Psoas muscle (tissue), 8 donors: ENCODE results near the gene CFAP298. TPM values are rescaled to one million over a fixed set of nuclear protein-coding genes. Genes with fewer than 3 reads are reported as not detected.
A peak's percentile ranks its signal among the peaks of the same experiment; 100 is the strongest.
"Not testable (repeated sequence)": the region's sequence is repeated elsewhere in the genome, so short reads cannot be mapped to it uniquely, and the experiment has no call there.

Experiments
- ATAC-seq, 4 donors: fragments of 200-7000 bp; cut with Tn5 transposase; one replicate each; pipeline ENCODE4 v1.9.1; 2020; ENCODE audit warnings: moderate library complexity in 3 of 4, mild to moderate bottlenecking in 2 of 4
- DNase-seq, 2 donors: peaks; one replicate each; pipeline ENCODE4 v3.0.0-alpha.2; 2020
- H3K27ac ChIP-seq: fragments of 200-600 bp; one replicate; pipeline ENCODE4 v1.8.0; 2022
- H3K27me3 ChIP-seq, 3 donors: fragments of 200-600 bp in 1 of 3; one replicate each; pipeline versions ENCODE4 v1.6.1 to v1.8.0; 2013 to 2022; ENCODE audit warnings: low read length in 2 of 3, mild to moderate bottlenecking in 2 of 3, moderate library complexity in 1 of 3; ENCODE audit not compliant: insufficient read depth in 3 of 3
- H3K36me3 ChIP-seq, 2 donors: fragments of 200-600 bp in 1 of 2; one replicate each; pipeline versions ENCODE4 v1.6.1 to v1.8.0; 2013 to 2022; ENCODE audit warnings: low read depth in 1 of 2, mild to moderate bottlenecking in 1 of 2, moderate library complexity in 1 of 2; ENCODE audit not compliant: insufficient read depth in 1 of 2
- H3K4me1 ChIP-seq: fragments of 200-600 bp; one replicate; pipeline ENCODE4 v1.8.0; 2022
- H3K4me3 ChIP-seq: fragments of 200-600 bp; one replicate; pipeline ENCODE4 v1.8.0; 2022; ENCODE audit warnings: mild to moderate bottlenecking
- H3K9me3 ChIP-seq: fragments of 200-600 bp; one replicate; pipeline ENCODE4 v1.8.0; 2022
- CTCF ChIP-seq: fragments of 200-600 bp; IDR thresholded peaks from one replicate; pipeline ENCODE4 v1.8.0; 2022; ENCODE audit warnings: antibody characterized with exemption
- WGBS, 3 donors: extraction: QIAGEN DNeasy Blood & Tissue Kit; methylation state at CpG; one replicate each; pipeline versions ENCODE4 v1.1.6 to v1.1.7; 2013; 5-methylcytosine and 5-hydroxymethylcytosine counted together
- intact Hi-C, 2 donors: fragments of 100-400 bp; cut with DNase I; formaldehyde crosslinking; loops; one replicate each; pipeline versions ENCODE4 v1.11.0 to v1.14.2; 2022
- long read RNA-seq, 2 donors: library from polyadenylated mRNA; unstranded; transcript quantifications; one replicate each; pipeline ENCODE4 v2.0.0, GENCODE V29; 2021
- polyA plus RNA-seq, 3 donors: library from polyadenylated mRNA; stranded (reverse); fragments of 200-250 nt; gene quantifications; one replicate each; pipeline ENCODE4 v1.2.3, GENCODE V29; 2013
- total RNA-seq, 4 donors: library from RNA; stranded (reverse); fragmentation: NEBNext Ultra II Directional in 2 of 4; extraction: Animal tissue kit (Norgen Biotek cat#: 25700) in 2 of 4; gene quantifications; one replicate each; pipeline versions ENCODE4 v1.2.1 to v1.2.4, GENCODE V29; 2021 to 2023
- donor health status: healthy with polysubstance abuse.
- donor health status: DM: no; HTN: no; CAD: no; lungs with moderate emphysema.
- donor health status: Bipolar disorder and iron deficiency.
- donor health status: healthy.
- donor health status: DM: yes; HTN: yes; CAD: no.
- donor health status: DM: no; HTN: no; CAD: no.
- donor health status: DM: no; HTN: no; CAD: no.
- donor health status: DM: yes; HTN: yes; CAD: no.

Gene CFAP298, protein sequence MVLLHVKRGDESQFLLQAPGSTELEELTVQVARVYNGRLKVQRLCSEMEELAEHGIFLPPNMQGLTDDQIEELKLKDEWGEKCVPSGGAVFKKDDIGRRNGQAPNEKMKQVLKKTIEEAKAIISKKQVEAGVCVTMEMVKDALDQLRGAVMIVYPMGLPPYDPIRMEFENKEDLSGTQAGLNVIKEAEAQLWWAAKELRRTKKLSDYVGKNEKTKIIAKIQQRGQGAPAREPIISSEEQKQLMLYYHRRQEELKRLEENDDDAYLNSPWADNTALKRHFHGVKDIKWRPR
- total RNA-seq (10 to 100 TPM; 24.6 to 31.6 (median 26.0) TPM), polyA plus RNA-seq (10 to 100 TPM; 35.9 to 64.8 (median 45.6) TPM)
- long read RNA-seq, donor 1, transcript CFAP298-201 (7 exons, 1,692 nt): major isoform, 11 of 11 reads
- long read RNA-seq, donor 1, partial matches to known transcripts: 0 of 11 reads
- long read RNA-seq, donor 1, other reads (novel, unspliced or antisense): 0 of 11 reads
- long read RNA-seq, donor 2, transcript CFAP298-201 (7 exons, 1,692 nt): major isoform, 49 of 53 reads
- long read RNA-seq, donor 2, partial matches to known transcripts: 0 of 53 reads
- long read RNA-seq, donor 2, other reads (novel, unspliced or antisense): 2 of 53 reads

DNA sequence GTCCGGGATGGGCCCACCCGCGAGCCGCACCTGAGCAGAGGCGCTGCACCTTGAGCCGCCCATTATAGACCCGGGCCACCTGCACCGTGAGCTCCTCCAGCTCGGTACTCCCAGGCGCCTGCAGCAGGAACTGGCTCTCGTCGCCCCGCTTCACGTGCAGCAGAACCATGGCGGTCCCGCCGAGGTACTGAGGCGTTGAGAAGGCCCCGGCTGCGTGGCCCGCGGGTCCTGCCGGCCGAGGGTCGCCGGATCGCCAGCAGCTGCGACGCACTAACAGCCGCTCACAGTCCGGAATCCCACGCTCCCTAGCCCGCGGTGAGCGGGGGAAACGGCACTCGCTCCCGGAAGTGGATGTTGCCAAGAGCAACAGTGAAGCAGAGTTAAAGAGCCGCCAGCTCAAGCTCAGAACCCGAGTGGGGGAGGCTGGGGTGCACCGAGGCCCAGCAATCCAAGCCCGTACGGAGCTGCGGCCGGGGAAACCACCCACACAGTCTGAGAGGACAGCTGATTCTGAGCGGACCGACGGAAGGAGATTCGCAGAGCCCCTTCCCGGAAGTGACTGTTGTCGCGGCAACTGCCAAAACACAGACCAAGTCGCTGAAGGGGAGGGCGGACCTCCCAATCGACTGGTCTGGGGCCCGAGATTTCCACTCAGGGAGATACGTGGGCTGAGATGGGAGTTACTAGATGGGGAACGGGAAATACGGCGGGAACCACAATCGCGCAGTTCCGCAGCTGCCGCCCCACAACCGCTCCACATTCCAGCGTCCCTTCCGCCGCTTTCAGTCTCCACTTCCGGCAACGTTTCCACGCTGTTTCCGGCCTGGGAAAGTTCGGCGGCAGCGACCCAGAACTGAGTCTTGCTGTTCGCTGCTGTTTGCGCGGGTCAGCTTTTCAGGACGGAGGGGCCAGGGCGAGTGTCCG is at the start of gene CFAP298:
Gene CFAP298 (minus strand): TSS at position 303 of the 924 bp plus-strand sequence. CDS start 134 bp downstream, at position 169.
- peak; percentile 92 to 97 (median 94) for ATAC-seq
- H3K4me3 ChIP-seq: peak within 1 kb of the TSS; percentile 79
- no peak for TF ChIP-seq CTCF
- 0 to 1% (median 0%) methylated on average over 79 to 81 of the region's 81 CpGs for WGBS, 3 donors
- intact Hi-C loops: loop anchor here in 1 of 2 donors (5.0 kb wide), 1 partner anchor 880 kb away; the partner anchor contains the start of gene SCAF4
- peaks cover 4% of the 10 kb centered on the region for H3K4me1 ChIP-seq
- H3K36me3 ChIP-seq: peaks cover 0 to 28% of the 10 kb centered on the region in 2 donors
- H3K9me3 ChIP-seq: no peaks in the 10 kb centered on the region
- DNase-seq: peak; percentile 87 to 94
- H3K27ac ChIP-seq: peak within 1 kb of the TSS; percentile 73
- H3K27me3 ChIP-seq: no peaks in the 10 kb centered on the region

GRCh38 chr21:32661026-32661782 is 49.0 kb upstream of the CFAP298 start:
- not testable (repeated sequence) for H3K9me3 ChIP-seq, H3K4me3 ChIP-seq, H3K27me3 ChIP-seq, DNase-seq, H3K4me1 ChIP-seq, ATAC-seq, H3K27ac ChIP-seq
- WGBS, 3 donors: 95 to 97% (median 97%) methylated on average over 13 of the region's 13 CpGs
- peaks cover 6 to 84% of the 10 kb centered on the region in 2 donors for H3K36me3 ChIP-seq
- intact Hi-C loops: loop anchor here in 1 of 2 donors (10.0 kb wide), 1 partner anchor 84 kb away; no protein-coding TSS in a partner anchor

DNA sequence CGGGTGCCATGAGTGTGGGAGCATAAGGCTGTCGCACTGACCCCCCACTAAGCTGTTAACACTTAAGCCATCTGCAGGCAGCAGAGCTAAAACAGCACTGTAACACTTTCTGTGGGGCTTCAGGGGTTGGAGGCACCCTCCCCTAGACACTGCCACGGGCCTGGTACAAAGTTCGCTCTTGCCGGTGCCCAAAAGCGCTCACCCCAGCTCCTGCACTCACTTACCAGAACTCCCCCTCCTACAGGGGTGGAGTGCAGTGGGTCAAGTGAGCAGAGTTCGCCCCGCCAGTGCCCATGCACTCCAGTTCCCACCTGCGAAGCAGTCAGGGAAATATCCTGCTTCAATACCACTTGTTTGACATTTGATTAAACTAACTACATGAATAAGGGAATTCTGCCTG is 46.3 kb upstream of the CFAP298 start:
- Histone ChIP-seq H3K4me3 (no peak overlapping the region), H3K9me3 (no peaks in the 10 kb centered on the region), H3K4me1 (no peaks in the 10 kb centered on the region), H3K27me3 (no peaks in the 10 kb centered on the region), H3K27ac (no peak overlapping the region), H3K36me3 (peaks cover 0 to 80% of the 10 kb centered on the region in 2 donors)
- 92 to 96% (median 95%) methylated on average over 9 of the region's 9 CpGs for WGBS, 3 donors
- intact Hi-C loops: loop anchor here in 1 of 2 donors (10.0 kb wide), 1 partner anchor 166 kb away; no protein-coding TSS in a partner anchor
- TF ChIP-seq CTCF: no peak
- no peak for ATAC-seq
- DNase-seq: no peak

DNA sequence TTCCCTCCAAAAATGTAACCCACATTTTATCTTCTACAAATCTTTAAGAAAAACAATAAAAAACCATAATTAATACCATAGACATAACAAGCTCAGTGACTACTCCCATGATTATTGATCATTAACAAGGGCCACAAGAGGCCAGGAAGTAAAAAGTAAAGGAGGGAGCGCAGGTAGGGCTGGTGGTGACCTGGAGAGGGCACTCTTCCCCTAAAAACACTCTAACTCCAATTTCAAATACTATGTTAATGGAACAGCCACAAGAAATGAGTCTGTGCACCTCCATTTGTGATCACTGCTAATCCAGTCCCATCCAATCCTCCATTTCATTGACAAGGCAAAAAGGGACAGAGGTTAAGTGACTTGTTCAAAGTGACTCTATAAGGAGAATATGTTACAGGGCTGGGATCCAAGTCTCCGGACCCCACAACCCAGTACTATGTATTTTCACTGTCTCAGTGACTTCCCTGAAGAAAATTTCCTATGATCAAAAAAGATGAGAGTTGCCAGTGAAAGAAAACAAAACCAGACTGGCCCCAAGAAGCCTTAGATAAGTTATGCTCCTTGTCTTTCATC is 41.2 kb upstream of the CFAP298 start:
- intact Hi-C loops: loop anchor here in 1 of 2 donors (10.0 kb wide), 1 partner anchor 171 kb away; no protein-coding TSS in a partner anchor
- WGBS, 3 donors: 91 to 97% (median 94%) methylated on average over 2 of the region's 2 CpGs

More for the DNA sequence above, 41.2 kb upstream of the CFAP298 start:
- Histone ChIP-seq H3K27ac (no peak overlapping the region), H3K36me3 (peaks cover 0 to 94% of the 10 kb centered on the region in 2 donors), H3K27me3 (no peaks in the 10 kb centered on the region), H3K4me3 (no peak overlapping the region), H3K9me3 (no peaks in the 10 kb centered on the region), H3K4me1 (no peaks in the 10 kb centered on the region)
- DNase-seq: no peak
- peak; percentile 53 for TF ChIP-seq CTCF
- peak in 1 of 4 donors; percentile 56 for ATAC-seq
